Measurements from ENCODE around the gene GRK5. TPM values are rescaled to one million over a fixed set of nuclear protein-coding genes. Genes with fewer than 3 reads are reported as not detected.

GRK5 gene
- total RNA-seq, 2 donors from 2014 or later = 85.3 to 90.2 TPM

DNA sequence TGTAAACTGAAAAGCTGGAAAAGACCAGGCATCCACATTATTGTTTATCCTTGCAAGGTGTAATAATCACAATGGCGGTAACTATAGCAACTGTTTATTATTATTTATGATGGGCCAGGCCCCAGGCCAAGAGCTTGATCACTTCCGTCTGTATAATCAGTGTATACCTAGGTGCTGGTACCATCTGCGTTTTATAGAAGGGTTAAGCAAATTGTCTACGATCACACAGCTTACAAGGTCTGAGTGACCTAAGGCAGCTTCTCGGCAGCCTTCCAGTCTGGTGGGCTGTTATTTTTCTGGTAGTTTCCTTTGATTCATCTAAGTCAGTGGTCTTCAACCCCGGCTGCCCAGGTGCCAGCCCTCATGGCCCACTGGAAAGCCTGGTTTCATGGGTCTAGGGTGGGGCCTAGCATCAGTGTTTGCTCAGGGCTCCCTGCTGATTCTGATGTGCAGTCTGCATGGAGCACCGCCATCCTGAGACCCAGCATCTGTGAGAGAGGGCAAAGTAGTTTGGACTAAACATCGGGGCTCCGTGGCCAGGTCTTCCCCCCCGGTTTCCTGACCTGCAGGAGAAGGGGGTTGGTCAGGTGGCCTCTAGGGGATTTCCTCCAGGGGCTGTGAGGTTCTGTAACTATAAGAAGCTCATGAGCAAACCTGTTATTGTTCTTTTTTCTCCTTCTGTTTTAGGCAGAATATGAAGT lies 188.8 kb downstream of the GRK5 start:
- no peak for ATAC-seq (ENCODE audit: insufficient number of reproducible peaks, low FRiP score, low read depth)
- Histone ChIP-seq H3K4me1 (ENCODE audit: control insufficient read depth in 1 of 2, low read depth in 2 of 2) (peaks cover 2 to 29% of the 10 kb centered on the region in 2 donors), H3K36me3 (peaks cover 5% of the 10 kb centered on the region), H3K27ac (peak overlapping the region in 1 of 2 donors; percentile 13), H3K4me3 (no peak overlapping the region), H3K9me3 (no peaks in the 10 kb centered on the region), H3K27me3 (replicated peaks; ENCODE audit: insufficient read depth) (no peaks in the 10 kb centered on the region)
- TF ChIP-seq, protein P1, sequence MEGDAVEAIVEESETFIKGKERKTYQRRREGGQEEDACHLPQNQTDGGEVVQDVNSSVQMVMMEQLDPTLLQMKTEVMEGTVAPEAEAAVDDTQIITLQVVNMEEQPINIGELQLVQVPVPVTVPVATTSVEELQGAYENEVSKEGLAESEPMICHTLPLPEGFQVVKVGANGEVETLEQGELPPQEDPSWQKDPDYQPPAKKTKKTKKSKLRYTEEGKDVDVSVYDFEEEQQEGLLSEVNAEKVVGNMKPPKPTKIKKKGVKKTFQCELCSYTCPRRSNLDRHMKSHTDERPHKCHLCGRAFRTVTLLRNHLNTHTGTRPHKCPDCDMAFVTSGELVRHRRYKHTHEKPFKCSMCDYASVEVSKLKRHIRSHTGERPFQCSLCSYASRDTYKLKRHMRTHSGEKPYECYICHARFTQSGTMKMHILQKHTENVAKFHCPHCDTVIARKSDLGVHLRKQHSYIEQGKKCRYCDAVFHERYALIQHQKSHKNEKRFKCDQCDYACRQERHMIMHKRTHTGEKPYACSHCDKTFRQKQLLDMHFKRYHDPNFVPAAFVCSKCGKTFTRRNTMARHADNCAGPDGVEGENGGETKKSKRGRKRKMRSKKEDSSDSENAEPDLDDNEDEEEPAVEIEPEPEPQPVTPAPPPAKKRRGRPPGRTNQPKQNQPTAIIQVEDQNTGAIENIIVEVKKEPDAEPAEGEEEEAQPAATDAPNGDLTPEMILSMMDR (IDR thresholded peaks at IDR 0.05) = no peak
- DNase-seq (ENCODE audit: low spot score) = no peak

DNA sequence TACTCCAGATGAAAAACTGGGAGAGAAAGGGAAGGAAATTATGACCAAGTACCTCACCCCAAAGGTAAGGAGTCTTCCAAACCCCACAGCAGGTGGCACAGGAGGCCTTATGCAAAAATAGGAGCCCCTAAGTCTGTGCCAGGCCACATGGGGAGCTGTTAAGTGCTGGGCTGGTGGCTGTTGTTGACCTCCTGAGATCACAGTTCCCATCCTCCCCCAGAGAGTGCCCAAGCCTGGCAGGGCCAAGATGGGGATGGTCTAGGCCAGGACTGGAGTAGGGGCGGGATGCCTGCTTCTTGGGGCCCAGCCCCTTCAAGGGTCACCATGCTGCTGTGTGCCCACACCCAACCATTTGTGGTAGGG lies 189.3 kb downstream of the GRK5 start:
- TF ChIP-seq, protein P1 (IDR thresholded peaks at IDR 0.05) = no peak
- peaks cover 5% of the 10 kb centered on the region for H3K36me3 ChIP-seq
- no peak overlapping the region for H3K27ac ChIP-seq

GRCh38 chr10:119397416-119397815 lies 190.0 kb downstream of the GRK5 start:
- Histone ChIP-seq H3K36me3 (peaks cover 5% of the 10 kb centered on the region), H3K4me1 (ENCODE audit: control insufficient read depth in 1 of 2, low read depth in 2 of 2) (peaks cover 4 to 30% of the 10 kb centered on the region in 2 donors), H3K9me3 (no peaks in the 10 kb centered on the region), H3K27ac (no peak overlapping the region), H3K4me3 (no peak overlapping the region), H3K27me3 (replicated peaks; ENCODE audit: insufficient read depth) (no peaks in the 10 kb centered on the region)
- TF ChIP-seq, protein P1 (IDR thresholded peaks at IDR 0.05) = no peak
- ATAC-seq (ENCODE audit: insufficient number of reproducible peaks, low FRiP score, low read depth) = no peak
- no peak for DNase-seq (ENCODE audit: low spot score)

More for the DNA sequence above, 189.3 kb downstream of the GRK5 start:
- no peak for ATAC-seq (ENCODE audit: insufficient number of reproducible peaks, low FRiP score, low read depth)
- H3K9me3 ChIP-seq = no peaks in the 10 kb centered on the region
- no peak for DNase-seq (ENCODE audit: low spot score)
- H3K4me1 ChIP-seq (ENCODE audit: control insufficient read depth in 1 of 2, low read depth in 2 of 2) = peaks cover 4 to 29% of the 10 kb centered on the region in 2 donors
- H3K27me3 ChIP-seq (replicated peaks; ENCODE audit: insufficient read depth) = no peaks in the 10 kb centered on the region
- H3K4me3 ChIP-seq = no peak overlapping the region

- Histone ChIP-seq H3K27ac (no peak overlapping the region), H3K4me1 (ENCODE audit: control insufficient read depth in 1 of 2, low read depth in 2 of 2) (peaks cover 4 to 25% of the 10 kb centered on the region in 2 donors), H3K36me3 (peaks cover 5% of the 10 kb centered on the region), H3K9me3 (no peaks in the 10 kb centered on the region), H3K27me3 (replicated peaks; ENCODE audit: insufficient read depth) (no peaks in the 10 kb centered on the region), H3K4me3 (no peak overlapping the region)
- DNase-seq (ENCODE audit: low spot score) (no peak), ATAC-seq (ENCODE audit: insufficient number of reproducible peaks, low FRiP score, low read depth) (no peak)
- TF ChIP-seq, protein P1 (IDR thresholded peaks at IDR 0.05) = no peak
These were observed 191.6 kb downstream of the GRK5 start for GRCh38 chr10:119398996-119399395.

- Histone ChIP-seq H3K9me3 (no peaks in the 10 kb centered on the region), H3K27me3 (replicated peaks; ENCODE audit: insufficient read depth) (no peaks in the 10 kb centered on the region), H3K27ac (no peak overlapping the region), H3K4me3 (no peak overlapping the region), H3K36me3 (peaks cover 5% of the 10 kb centered on the region), H3K4me1 (ENCODE audit: control insufficient read depth in 1 of 2, low read depth in 2 of 2) (peaks cover 4 to 25% of the 10 kb centered on the region in 2 donors)
- ATAC-seq (ENCODE audit: insufficient number of reproducible peaks, low FRiP score, low read depth) (no peak), DNase-seq (ENCODE audit: low spot score) (no peak)
- TF ChIP-seq, protein P1 (IDR thresholded peaks at IDR 0.05) = no peak
These were observed 192.1 kb downstream of the GRK5 start for GRCh38 chr10:119399466-119399865.
